DOHH2 (cell line): ENCODE results near the gene AP5Z1.

Experiments
- H3F3A ChIP-seq: fragments of 200-600 bp; sonication (generic), shearing (Covaris generic); 2 replicates; pipeline ENCODE4 v1.6.0; 2016; ENCODE audit warnings: antibody characterized with exemption, mild to moderate bottlenecking; ENCODE audit not compliant: control insufficient read depth, insufficient read depth
- H3K27ac ChIP-seq: fragments of 200-600 bp; sonication (generic); 2 replicates; pipeline ENCODE4 v1.5.1; 2014; ENCODE audit warnings: low read depth, mild to moderate bottlenecking, low read length, moderate library complexity
- H3K27me3 ChIP-seq: fragments of 200-600 bp; sonication (generic); 2 replicates; pipeline ENCODE4 v1.6.1; 2014; ENCODE audit warnings: mild to moderate bottlenecking, low read length, mixed read lengths; ENCODE audit not compliant: control insufficient read depth
- H3K36me3 ChIP-seq: fragments of 200-600 bp; sonication (generic); 2 replicates; pipeline ENCODE4 v1.6.1; 2014; ENCODE audit warnings: mild to moderate bottlenecking, low read length, moderate library complexity, mixed read lengths; ENCODE audit not compliant: control insufficient read depth
- H3K4me1 ChIP-seq: fragments of 200-600 bp; sonication (generic); 2 replicates; pipeline ENCODE4 v1.6.1; 2014; ENCODE audit warnings: mild to moderate bottlenecking, low read length, mixed read lengths; ENCODE audit not compliant: control insufficient read depth
- H3K4me2 ChIP-seq: fragments of 200-600 bp; sonication (generic); 2 replicates; pipeline ENCODE4 v1.6.0; 2014; ENCODE audit warnings: mild to moderate bottlenecking, low read length, moderate library complexity
- H3K4me3 ChIP-seq: fragments of 200-600 bp; sonication (generic); 2 replicates; pipeline ENCODE4 v1.5.1; 2014; ENCODE audit warnings: mild to moderate bottlenecking, low read length, mixed read lengths
- H3K79me2 ChIP-seq: fragments of 200-600 bp; sonication (generic); 2 replicates; pipeline ENCODE4 v1.6.1; 2014; ENCODE audit warnings: mild to moderate bottlenecking, low read length, mixed read lengths; ENCODE audit not compliant: control insufficient read depth
- H3K9me2 ChIP-seq: fragments of 200-600 bp; sonication (generic); replicated peaks from 2 replicates; pipeline ENCODE4 v1.6.1; 2014; ENCODE audit warnings: mild to moderate bottlenecking, low read length, mixed read lengths; ENCODE audit not compliant: control insufficient read depth
- H3K9me3 ChIP-seq: fragments of 200-600 bp; sonication (generic); 2 replicates; pipeline ENCODE4 v1.6.1; 2014; ENCODE audit warnings: antibody characterized with exemption, low read length, mixed read lengths; ENCODE audit not compliant: control insufficient read depth, insufficient read depth
- H4K20me1 ChIP-seq: fragments of 200-600 bp; sonication (generic); 2 replicates; pipeline ENCODE4 v1.6.0; 2014; ENCODE audit warnings: low read depth, mild to moderate bottlenecking, antibody characterized with exemption, low read length, moderate library complexity; ENCODE audit not compliant: control insufficient read depth, insufficient read depth
- CTCF ChIP-seq: fragments of 200-600 bp; sonication (generic); IDR thresholded peaks from one replicate; pipeline ENCODE4 v1.5.1; 2014; ENCODE audit warnings: antibody characterized with exemption, mild to moderate bottlenecking, low read depth, low read length; ENCODE audit not compliant: poor library complexity, severe bottlenecking
- EZH2phosphoT487 ChIP-seq: fragments of 200-600 bp; sonication (generic); IDR thresholded peaks from 2 replicates; pipeline ENCODE4 v1.6.1; 2017; ENCODE audit warnings: borderline replicate concordance, mild to moderate bottlenecking, antibody characterized with exemption, low read length, moderate library complexity, mixed read lengths

The AP5Z1 gene

GRCh38 chr7:4808026-4808425 lies 32.6 kb downstream of the AP5Z1 start:
- no peak overlapping the region for H3K4me2 ChIP-seq
- no peaks in the 10 kb centered on the region for H3F3A ChIP-seq
- H3K4me3 ChIP-seq, result no peak overlapping the region
- H3K9me2 ChIP-seq, result no peaks in the 10 kb centered on the region
- no peaks in the 10 kb centered on the region for H3K79me2 ChIP-seq
- no peaks in the 10 kb centered on the region for H3K9me3 ChIP-seq
- peaks cover 6% of the 10 kb centered on the region for H3K4me1 ChIP-seq
- TF ChIP-seq CTCF, result no peak
- TF ChIP-seq EZH2phosphoT487, result no peak
- H3K27me3 ChIP-seq, result no peaks in the 10 kb centered on the region
- no peaks in the 10 kb centered on the region for H3K36me3 ChIP-seq
- no peaks in the 10 kb centered on the region for H4K20me1 ChIP-seq
- H3K27ac ChIP-seq, result no peak overlapping the region

- Histone ChIP-seq H3K36me3 (no peaks in the 10 kb centered on the region), H3K4me2 (no peak overlapping the region), H3K9me3 (no peaks in the 10 kb centered on the region), H4K20me1 (no peaks in the 10 kb centered on the region), H3K27me3 (no peaks in the 10 kb centered on the region), H3K4me3 (no peak overlapping the region), H3F3A (no peaks in the 10 kb centered on the region), H3K27ac (no peak overlapping the region), H3K79me2 (no peaks in the 10 kb centered on the region), H3K9me2 (no peaks in the 10 kb centered on the region), H3K4me1 (peaks cover 6% of the 10 kb centered on the region)
- TF ChIP-seq CTCF, result no peak
Measured at GRCh38 chr7:4808565-4808964, 33.1 kb downstream of the AP5Z1 start.

GRCh38 chr7:4809091-4809591 lies 33.7 kb downstream of the AP5Z1 start:
- Histone ChIP-seq H3K27ac (no peak overlapping the region), H3K9me3 (no peaks in the 10 kb centered on the region), H3F3A (no peaks in the 10 kb centered on the region), H4K20me1 (no peaks in the 10 kb centered on the region), H3K4me2 (peak overlapping the region; percentile 39; the same call in 1 of the 2 replicates), H3K27me3 (no peaks in the 10 kb centered on the region), H3K79me2 (no peaks in the 10 kb centered on the region), H3K9me2 (no peaks in the 10 kb centered on the region), H3K36me3 (no peaks in the 10 kb centered on the region), H3K4me3 (no peak overlapping the region), H3K4me1 (peaks cover 6% of the 10 kb centered on the region)
- no peak for TF ChIP-seq EZH2phosphoT487
- no peak for TF ChIP-seq CTCF
